Type B pancreatic cell (in vitro differentiated cells): ENCODE measurements around the gene ALOX15B. TPM values are rescaled to one million over a fixed set of nuclear protein-coding genes. Genes with fewer than 3 reads are reported as not detected.

Source experiments
- DNase-seq: peaks from one replicate; pipeline ENCODE4 v3.0.0; 2021; ENCODE audit warnings: mixed read lengths; ENCODE audit not compliant: unreplicated experiment; ENCODE audit errors: extremely low spot score
- H3K27ac Mint-ChIP-seq: 2 replicates; pipeline ENCODE4 v1.8.0; 2021; ENCODE audit warnings: mild to moderate bottlenecking, mixed read lengths
- H3K27me3 Mint-ChIP-seq: 2 replicates; pipeline ENCODE4 v1.8.0; 2021; ENCODE audit warnings: mixed read lengths
- H3K36me3 Mint-ChIP-seq: 2 replicates; pipeline ENCODE4 v1.8.0; 2021; ENCODE audit warnings: mixed read lengths
- H3K4me1 Mint-ChIP-seq: one replicate; pipeline ENCODE4 v1.8.0; 2021; ENCODE audit warnings: mixed read lengths; ENCODE audit not compliant: unreplicated experiment
- H3K4me3 Mint-ChIP-seq: 2 replicates; pipeline ENCODE4 v1.8.0; 2021; ENCODE audit warnings: mild to moderate bottlenecking, mixed read lengths
- H3K9me3 Mint-ChIP-seq: 2 replicates; pipeline ENCODE4 v1.8.0; 2021; ENCODE audit warnings: mixed read lengths
- total RNA-seq: library from RNA; stranded (reverse); gene quantifications from 2 replicates; pipeline ENCODE4 v1.2.1, GENCODE V29; 2021; ENCODE audit warnings: low replicate concordance
- TF ChIP-seq, protein P1 (sequence below): fragments of 200-600 bp; sonication (generic); conservative IDR thresholded peaks from 2 replicates; pipeline ENCODE4 v1.5.0; 2021; ENCODE audit warnings: antibody characterized with exemption, mild to moderate bottlenecking

Gene ALOX15B
- total RNA-seq, 1 donor from 2014 or later: not detected

DNA sequence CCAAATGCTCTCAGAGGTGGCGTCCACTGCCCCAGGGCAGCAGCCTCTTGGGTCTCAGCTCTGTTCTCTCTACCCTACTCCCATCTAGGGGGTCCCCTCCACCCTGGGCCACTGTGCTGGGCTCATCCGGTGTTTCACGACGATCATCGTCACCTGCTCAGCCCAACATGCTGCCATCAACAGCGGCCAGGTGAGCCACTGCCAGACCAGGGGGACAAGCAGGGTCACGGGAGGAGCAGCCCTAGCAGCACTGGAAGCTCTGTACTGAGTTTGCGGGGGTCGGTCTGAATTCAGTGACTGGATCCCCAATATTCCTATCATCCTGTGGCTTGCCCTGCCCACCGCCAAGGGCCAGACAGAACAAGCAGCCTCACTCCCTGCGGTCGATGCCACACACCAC lies 32.6 kb downstream of the ALOX15B start:
- Mint-ChIP-seq H3K4me3 (no peak overlapping the region), H3K27me3 (peaks cover 100% of the 10 kb centered on the region), H3K27ac (peak overlapping the region; percentile 23), H3K9me3 (no peaks in the 10 kb centered on the region), H3K4me1 (peaks cover 8% of the 10 kb centered on the region), H3K36me3 (no peaks in the 10 kb centered on the region)
- DNase-seq: no peak
- TF ChIP-seq, protein P1, sequence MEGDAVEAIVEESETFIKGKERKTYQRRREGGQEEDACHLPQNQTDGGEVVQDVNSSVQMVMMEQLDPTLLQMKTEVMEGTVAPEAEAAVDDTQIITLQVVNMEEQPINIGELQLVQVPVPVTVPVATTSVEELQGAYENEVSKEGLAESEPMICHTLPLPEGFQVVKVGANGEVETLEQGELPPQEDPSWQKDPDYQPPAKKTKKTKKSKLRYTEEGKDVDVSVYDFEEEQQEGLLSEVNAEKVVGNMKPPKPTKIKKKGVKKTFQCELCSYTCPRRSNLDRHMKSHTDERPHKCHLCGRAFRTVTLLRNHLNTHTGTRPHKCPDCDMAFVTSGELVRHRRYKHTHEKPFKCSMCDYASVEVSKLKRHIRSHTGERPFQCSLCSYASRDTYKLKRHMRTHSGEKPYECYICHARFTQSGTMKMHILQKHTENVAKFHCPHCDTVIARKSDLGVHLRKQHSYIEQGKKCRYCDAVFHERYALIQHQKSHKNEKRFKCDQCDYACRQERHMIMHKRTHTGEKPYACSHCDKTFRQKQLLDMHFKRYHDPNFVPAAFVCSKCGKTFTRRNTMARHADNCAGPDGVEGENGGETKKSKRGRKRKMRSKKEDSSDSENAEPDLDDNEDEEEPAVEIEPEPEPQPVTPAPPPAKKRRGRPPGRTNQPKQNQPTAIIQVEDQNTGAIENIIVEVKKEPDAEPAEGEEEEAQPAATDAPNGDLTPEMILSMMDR: no peak

DNA sequence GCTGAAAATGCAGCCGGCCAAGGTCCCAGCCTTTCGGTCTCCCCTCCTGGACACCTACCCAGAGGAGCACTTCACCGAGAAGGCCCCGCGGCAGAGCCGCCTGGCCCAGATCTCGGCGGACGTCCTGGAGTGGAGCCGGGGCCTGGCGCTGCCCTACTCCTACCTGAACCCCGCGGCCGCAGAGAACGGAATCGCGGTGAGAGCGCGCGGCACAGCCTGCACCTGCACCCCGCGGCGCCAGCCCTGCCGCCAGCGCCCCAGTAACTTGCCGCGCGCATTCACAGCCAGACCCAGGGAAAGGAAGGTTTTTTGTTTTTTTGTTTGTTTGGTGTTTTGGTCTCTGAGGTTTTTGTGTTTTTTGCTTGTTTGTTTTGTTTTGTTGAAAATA lies 33.5 kb downstream of the ALOX15B start:
- Mint-ChIP-seq H3K27me3 (peaks cover 100% of the 10 kb centered on the region), H3K4me1 (peaks cover 8% of the 10 kb centered on the region), H3K4me3 (peak overlapping the region; percentile 48), H3K27ac (no peak overlapping the region), H3K9me3 (no peaks in the 10 kb centered on the region), H3K36me3 (no peaks in the 10 kb centered on the region)
- no peak for DNase-seq
- TF ChIP-seq, protein P1: no peak

DNA sequence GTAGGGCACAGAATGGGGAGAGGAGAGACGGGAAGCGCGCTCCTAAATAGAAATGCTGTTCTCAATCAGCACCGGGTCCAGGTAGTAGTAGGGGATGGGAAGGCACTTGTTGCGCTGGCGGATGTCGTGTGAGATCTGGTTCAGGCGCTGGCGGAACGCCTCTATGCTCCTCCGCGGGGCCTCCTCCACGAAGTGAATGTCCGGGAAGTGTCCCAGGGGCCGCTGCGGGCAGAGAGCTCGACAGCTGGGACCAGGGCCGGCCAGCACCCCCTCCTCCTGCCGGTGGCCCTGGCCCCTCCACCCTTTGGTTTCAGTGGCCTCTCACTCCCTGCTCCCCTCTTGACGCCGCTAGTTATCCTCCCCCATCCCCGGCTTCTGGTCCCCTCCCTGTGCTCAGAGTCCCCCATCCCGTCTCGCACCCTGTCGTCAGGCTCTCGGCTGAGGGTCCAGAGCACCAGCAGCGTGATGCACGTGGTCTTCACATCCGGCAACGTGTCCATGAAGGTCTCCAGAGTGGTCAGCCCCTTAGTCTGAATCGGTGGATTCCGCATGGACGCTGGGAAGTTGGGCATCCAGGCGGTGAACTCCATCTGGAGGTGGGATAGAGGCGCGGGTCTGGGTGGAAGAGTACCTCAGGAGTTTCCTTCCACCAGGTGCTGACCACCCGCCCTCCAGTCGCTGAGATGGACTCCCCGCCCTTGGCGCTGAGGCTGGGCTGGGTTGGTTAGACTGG lies 34.0 kb downstream of the ALOX15B start:
- Mint-ChIP-seq H3K9me3 (no peaks in the 10 kb centered on the region), H3K27me3 (peaks cover 99% of the 10 kb centered on the region), H3K27ac (no peak overlapping the region), H3K4me3 (peak overlapping the region; percentile 71), H3K4me1 (peaks cover 8% of the 10 kb centered on the region), H3K36me3 (no peaks in the 10 kb centered on the region)
- TF ChIP-seq, protein P1: no peak
- no peak for DNase-seq

DNA sequence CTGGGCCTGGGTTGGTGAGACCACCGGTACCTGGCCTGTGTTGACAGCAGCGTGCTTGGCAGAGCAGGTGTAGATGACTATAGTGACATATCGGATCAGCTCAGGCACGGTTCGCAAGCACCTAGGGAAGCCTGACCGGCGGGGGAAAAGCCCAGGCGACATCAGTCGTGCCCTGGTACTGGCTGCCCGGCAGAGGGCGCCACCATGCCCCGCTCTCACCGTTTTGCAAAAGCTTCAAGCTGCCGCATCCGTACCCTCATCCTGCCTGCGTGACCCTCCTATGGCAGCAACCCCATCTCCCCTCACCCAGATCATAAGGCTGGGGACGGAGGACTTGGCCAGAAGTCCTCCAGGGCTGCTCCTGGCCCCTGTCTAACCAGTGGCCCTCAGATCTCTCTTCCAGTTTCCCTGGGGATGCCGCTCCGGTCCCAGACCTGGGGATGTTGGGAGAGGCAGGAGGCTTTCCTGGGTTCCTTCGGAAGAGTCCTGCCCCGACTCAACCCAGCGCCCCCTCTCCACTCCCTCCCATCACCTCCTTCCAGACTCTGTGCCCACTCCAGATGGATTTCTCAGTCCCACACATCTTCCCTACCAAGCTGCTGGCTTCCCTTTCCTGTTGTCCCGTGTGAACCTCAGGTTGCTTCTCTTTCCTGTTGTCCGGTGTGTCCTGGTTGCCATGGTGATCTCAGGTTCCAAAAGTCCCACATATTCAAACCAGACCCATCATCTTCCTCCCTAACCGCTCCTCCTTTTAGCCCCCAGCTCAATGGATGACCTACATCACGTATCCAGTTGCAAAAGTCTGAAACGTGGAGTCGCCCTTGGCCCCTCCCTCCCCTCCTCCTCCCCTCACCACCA lies 35.0 kb downstream of the ALOX15B start:
- Mint-ChIP-seq H3K27ac (no peak overlapping the region), H3K27me3 (peaks cover 94% of the 10 kb centered on the region), H3K9me3 (no peaks in the 10 kb centered on the region), H3K4me1 (peaks cover 8% of the 10 kb centered on the region), H3K36me3 (no peaks in the 10 kb centered on the region), H3K4me3 (peak overlapping the region; percentile 82)
- TF ChIP-seq, protein P1: peak; percentile 92
- DNase-seq: peak; percentile 80

DNA sequence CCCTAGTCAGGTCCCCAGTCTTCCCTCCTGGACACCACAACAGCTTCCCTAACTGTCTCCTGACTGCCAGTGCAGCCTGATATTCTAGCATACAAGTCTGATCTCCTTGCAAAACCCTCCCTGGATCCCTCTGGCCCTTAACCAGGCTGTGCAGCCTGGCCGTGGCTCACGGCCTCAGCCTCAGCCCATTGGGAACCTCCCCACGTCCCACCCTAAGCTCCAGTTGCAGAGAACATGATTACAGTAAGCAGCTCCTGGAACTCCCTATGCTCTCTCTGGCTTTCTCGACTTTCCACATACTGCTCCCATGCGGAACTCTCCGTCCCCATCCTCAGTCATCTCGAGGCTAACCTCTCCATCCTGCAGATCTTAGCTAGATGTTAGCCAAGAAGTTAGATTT lies 35.7 kb downstream of the ALOX15B start:
- H3K36me3 Mint-ChIP-seq: no peaks in the 10 kb centered on the region
- peaks cover 8% of the 10 kb centered on the region for H3K4me1 Mint-ChIP-seq
- H3K27me3 Mint-ChIP-seq: peaks cover 92% of the 10 kb centered on the region
- no peaks in the 10 kb centered on the region for H3K9me3 Mint-ChIP-seq
- H3K27ac Mint-ChIP-seq: no peak overlapping the region
- TF ChIP-seq, protein P1: no peak
- H3K4me3 Mint-ChIP-seq: no peak overlapping the region
- DNase-seq: no peak
